ENCODE data around the gene ADAMTS7. TPM values are rescaled to one million over a fixed set of nuclear protein-coding genes. Genes with fewer than 3 reads are reported as not detected.

The ADAMTS7 gene
- total RNA-seq, 2 donors from 2014 or later = 20.8 to 39.2 TPM

GRCh38 chr15:78811825-78812183 lies 540 bp upstream of the ADAMTS7 start:
- DNase-seq (ENCODE audit: low spot score) = no peak
- H3K27me3 ChIP-seq = no peaks in the 10 kb centered on the region
- peak in 1 of 2 donors; percentile 34 for TF ChIP-seq CTCF (IDR thresholded peaks at IDR 0.05)
- H3K4me1 ChIP-seq = peaks cover 0 to 23% of the 10 kb centered on the region in 2 donors
- peak overlapping the region; percentile 86 to 90 for H3K27ac ChIP-seq
- peak overlapping the region; percentile 58 to 89 for H3K4me3 ChIP-seq
- no peaks in the 10 kb centered on the region for H3K9me3 ChIP-seq
- no peaks in the 10 kb centered on the region for H3K36me3 ChIP-seq

DNA sequence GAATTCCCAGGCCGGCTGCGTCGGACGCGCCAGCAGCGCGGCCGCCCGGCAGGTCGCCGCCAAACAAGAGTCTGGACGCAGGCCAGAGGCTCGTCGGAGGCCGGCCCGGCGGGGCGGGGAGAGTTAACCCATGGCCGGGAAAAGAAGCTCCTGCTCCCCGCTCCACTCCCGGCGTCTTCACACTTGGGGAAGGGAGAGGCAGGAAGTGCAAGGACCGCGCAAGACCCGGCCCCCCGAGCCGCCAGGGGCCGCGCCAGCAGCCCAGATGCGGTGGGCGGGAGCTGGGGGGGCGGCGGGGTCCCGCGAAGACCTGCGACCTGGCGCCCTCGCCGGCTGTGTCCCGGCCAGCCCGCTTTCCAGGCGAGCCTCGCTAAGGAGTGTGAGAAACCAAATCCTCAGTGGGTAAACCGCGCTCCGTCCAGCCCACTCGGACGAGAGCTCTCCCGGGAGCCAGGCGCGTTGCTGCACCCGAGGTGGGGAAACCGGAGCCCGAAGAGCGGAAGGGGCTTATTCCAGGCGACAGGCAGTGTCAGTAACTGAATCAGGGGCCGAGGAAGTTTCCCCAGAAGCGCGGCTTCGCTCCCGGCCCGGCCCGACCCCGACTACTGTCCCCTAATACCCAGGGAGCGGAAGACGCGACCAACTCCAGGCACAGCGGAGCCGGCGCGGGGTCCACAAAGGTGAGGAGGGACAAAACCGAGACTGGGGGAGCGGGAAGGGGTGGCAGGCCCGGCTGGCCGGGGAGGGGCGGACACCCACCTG lies 721 bp downstream of the ADAMTS7 start:
- Histone ChIP-seq H3K4me1 (peaks cover 0 to 23% of the 10 kb centered on the region in 2 donors), H3K4me3 (peak overlapping the region; percentile 58 to 89)

DNA sequence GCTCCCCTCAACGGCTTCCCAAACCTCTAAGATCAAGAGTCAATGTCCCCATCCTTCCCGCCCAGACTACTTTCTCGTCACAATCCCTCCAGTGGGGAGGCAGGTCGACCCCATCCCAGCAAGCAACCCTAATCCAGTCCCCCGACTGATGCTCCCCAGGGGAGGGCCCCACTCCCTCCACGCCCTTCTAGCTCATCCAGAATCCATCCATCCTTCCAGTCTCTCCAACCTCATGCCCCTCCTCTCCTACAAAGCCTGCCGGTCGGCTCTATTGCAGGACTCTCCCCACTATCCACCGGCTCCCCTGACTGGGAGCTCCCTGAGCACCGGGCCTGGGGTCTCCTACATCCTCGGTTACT lies 1.3 kb downstream of the ADAMTS7 start:
- TF ChIP-seq CTCF (IDR thresholded peaks at IDR 0.05) = no peak
- Histone ChIP-seq H3K4me3 (peak overlapping the region; percentile 58 to 89), H3K36me3 (no peaks in the 10 kb centered on the region), H3K27me3 (no peaks in the 10 kb centered on the region), H3K9me3 (no peaks in the 10 kb centered on the region), H3K27ac (peak overlapping the region; percentile 86 to 90), H3K4me1 (peaks cover 0 to 24% of the 10 kb centered on the region in 2 donors)
- no peak for DNase-seq (ENCODE audit: low spot score)

More for the DNA sequence above, 721 bp downstream of the ADAMTS7 start:
- peak in 1 of 2 donors; percentile 28 for TF ChIP-seq CTCF (IDR thresholded peaks at IDR 0.05)
- H3K27me3 ChIP-seq = no peaks in the 10 kb centered on the region
- H3K9me3 ChIP-seq = no peaks in the 10 kb centered on the region
- no peak for DNase-seq (ENCODE audit: low spot score)
- H3K36me3 ChIP-seq = no peaks in the 10 kb centered on the region
- peak overlapping the region; percentile 86 to 90 for H3K27ac ChIP-seq

GRCh38 chr15:78808550-78808949 lies 2.7 kb downstream of the ADAMTS7 start:
- DNase-seq (ENCODE audit: low spot score) = peak; percentile 69
- no peaks in the 10 kb centered on the region for H3K9me3 ChIP-seq
- no peaks in the 10 kb centered on the region for H3K27me3 ChIP-seq
- TF ChIP-seq CTCF (IDR thresholded peaks at IDR 0.05) = peak in 1 of 2 donors; percentile 64
- H3K4me1 ChIP-seq = peaks cover 0 to 39% of the 10 kb centered on the region in 2 donors
- H3K27ac ChIP-seq = peak overlapping the region; percentile 86 to 90
- H3K36me3 ChIP-seq = no peaks in the 10 kb centered on the region
- H3K4me3 ChIP-seq = no peak overlapping the region

DNA sequence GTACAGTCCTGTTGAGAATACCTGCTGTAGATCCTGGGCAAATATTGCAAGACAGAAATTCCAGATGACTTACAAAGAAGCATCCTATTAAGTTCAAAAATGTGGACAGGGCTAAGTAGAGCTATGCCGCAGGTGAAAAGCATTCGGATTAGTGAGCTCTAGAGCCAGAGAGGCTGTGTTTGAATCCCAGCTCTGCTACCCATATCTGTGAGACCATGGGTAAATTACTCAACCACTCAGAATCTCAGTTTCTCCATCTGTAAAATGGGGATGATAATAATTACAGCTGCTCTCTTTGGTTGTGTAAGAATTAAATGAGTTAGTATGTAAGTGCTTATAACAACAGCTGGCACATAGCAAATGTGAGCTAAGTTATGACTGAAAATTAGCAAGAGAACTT lies 3.9 kb downstream of the ADAMTS7 start:
- no peak for DNase-seq (ENCODE audit: low spot score)
- peaks cover 0 to 38% of the 10 kb centered on the region in 2 donors for H3K4me1 ChIP-seq
- no peaks in the 10 kb centered on the region for H3K27me3 ChIP-seq
- peak overlapping the region; percentile 22 for H3K27ac ChIP-seq
- H3K4me3 ChIP-seq = no peak overlapping the region
- H3K36me3 ChIP-seq = no peaks in the 10 kb centered on the region
- no peak for TF ChIP-seq CTCF (IDR thresholded peaks at IDR 0.05)
- no peaks in the 10 kb centered on the region for H3K9me3 ChIP-seq

Measured in right atrium auricular region (tissue), 2 donors.